ENCODE data around the gene ZNF430.
"Not testable (repeated sequence)": the region's sequence is repeated elsewhere in the genome, so short reads cannot be mapped to it uniquely, and the experiment has no call there.

The ZNF430 gene

GRCh38 chr19:21020298-21021227, at the start of gene ZNF430:
TSS of gene ZNF430 (plus strand) at chr19:21020657. CDS start at chr19:21020801, 144 bp downstream.
- peak within 1 kb of the TSS; percentile 85 for H3K9ac ChIP-seq (ENCODE audit: low read length)
- no peaks in the 10 kb centered on the region for H3K9me3 ChIP-seq (ENCODE audit: low read length)
- H2AFZ ChIP-seq (ENCODE audit: low read length): no peak within 1 kb of the TSS
- no peaks in the 10 kb centered on the region for H3K9me2 ChIP-seq (ENCODE audit: low read depth, low read length)
- peak within 1 kb of the TSS; percentile 100 for H3K4me2 ChIP-seq (ENCODE audit: low read length)
- no peaks in the 10 kb centered on the region for H4K20me1 ChIP-seq (ENCODE audit: insufficient read depth, low read length)
- peaks cover 31% of the 10 kb centered on the region for H3K36me3 ChIP-seq (ENCODE audit: insufficient read depth, low read length)
- peak within 1 kb of the TSS; percentile 91 for H3K4me3 ChIP-seq (ENCODE audit: low read depth, low read length, poor library complexity, severe bottlenecking)
- H3K4me1 ChIP-seq (ENCODE audit: insufficient read depth, low read length, severe bottlenecking): peaks cover 19% of the 10 kb centered on the region
- TF ChIP-seq, protein P1, sequence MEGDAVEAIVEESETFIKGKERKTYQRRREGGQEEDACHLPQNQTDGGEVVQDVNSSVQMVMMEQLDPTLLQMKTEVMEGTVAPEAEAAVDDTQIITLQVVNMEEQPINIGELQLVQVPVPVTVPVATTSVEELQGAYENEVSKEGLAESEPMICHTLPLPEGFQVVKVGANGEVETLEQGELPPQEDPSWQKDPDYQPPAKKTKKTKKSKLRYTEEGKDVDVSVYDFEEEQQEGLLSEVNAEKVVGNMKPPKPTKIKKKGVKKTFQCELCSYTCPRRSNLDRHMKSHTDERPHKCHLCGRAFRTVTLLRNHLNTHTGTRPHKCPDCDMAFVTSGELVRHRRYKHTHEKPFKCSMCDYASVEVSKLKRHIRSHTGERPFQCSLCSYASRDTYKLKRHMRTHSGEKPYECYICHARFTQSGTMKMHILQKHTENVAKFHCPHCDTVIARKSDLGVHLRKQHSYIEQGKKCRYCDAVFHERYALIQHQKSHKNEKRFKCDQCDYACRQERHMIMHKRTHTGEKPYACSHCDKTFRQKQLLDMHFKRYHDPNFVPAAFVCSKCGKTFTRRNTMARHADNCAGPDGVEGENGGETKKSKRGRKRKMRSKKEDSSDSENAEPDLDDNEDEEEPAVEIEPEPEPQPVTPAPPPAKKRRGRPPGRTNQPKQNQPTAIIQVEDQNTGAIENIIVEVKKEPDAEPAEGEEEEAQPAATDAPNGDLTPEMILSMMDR (IDR thresholded peaks at IDR 0.05; ENCODE audit: low read length): no peak
- no peak for TF ChIP-seq EZH2 (IDR thresholded peaks at IDR 0.05; ENCODE audit: borderline replicate concordance, low read length)
- H3F3A ChIP-seq (ENCODE audit: insufficient read depth, low read length): no peaks in the 10 kb centered on the region
- peaks cover 45% of the 10 kb centered on the region for H3K79me2 ChIP-seq (ENCODE audit: insufficient read depth, low read length)
- H3K27ac ChIP-seq (ENCODE audit: low read depth, low read length, poor library complexity, severe bottlenecking): peak within 1 kb of the TSS; percentile 66
- no peaks in the 10 kb centered on the region for H3K27me3 ChIP-seq (ENCODE audit: insufficient read depth, low read length)

DNA sequence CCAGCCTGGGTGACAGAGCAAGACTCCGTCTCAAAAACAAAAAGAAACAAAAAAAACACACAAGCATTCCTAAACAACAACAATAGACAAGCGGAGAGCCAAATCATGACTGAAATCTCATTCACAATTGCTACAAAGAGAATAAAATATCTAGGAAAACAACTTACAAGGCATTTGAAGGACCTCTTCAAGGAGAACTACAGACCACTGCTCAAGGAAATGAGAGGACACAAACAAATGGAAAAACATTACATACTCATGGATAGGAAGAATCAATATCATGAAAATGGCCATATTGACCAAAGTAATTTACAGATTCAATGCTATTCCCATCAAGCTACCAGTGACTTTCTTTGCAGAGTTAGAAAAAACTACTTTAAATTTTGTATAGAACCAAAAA, 27.7 kb upstream of the ZNF430 start:
- H2AFZ ChIP-seq (ENCODE audit: low read length); H3K36me3 ChIP-seq (ENCODE audit: insufficient read depth, low read length); H3K27ac ChIP-seq (ENCODE audit: low read depth, low read length, poor library complexity, severe bottlenecking); H3K4me1 ChIP-seq (ENCODE audit: insufficient read depth, low read length, severe bottlenecking); H3K9me3 ChIP-seq (ENCODE audit: low read length); H3F3A ChIP-seq (ENCODE audit: insufficient read depth, low read length); H3K79me2 ChIP-seq (ENCODE audit: insufficient read depth, low read length); H3K27me3 ChIP-seq (ENCODE audit: insufficient read depth, low read length); H4K20me1 ChIP-seq (ENCODE audit: insufficient read depth, low read length); H3K4me3 ChIP-seq (ENCODE audit: low read depth, low read length, poor library complexity, severe bottlenecking); H3K9me2 ChIP-seq (ENCODE audit: low read depth, low read length); H3K9ac ChIP-seq (ENCODE audit: low read length); H3K4me2 ChIP-seq (ENCODE audit: low read length): not testable (repeated sequence)

- H3K79me2 ChIP-seq (ENCODE audit: insufficient read depth, low read length): no peaks in the 10 kb centered on the region
- H3K4me2 ChIP-seq (ENCODE audit: low read length): peak overlapping the region; percentile 79
- peak overlapping the region; percentile 76 for H3K4me3 ChIP-seq (ENCODE audit: low read depth, low read length, poor library complexity, severe bottlenecking)
- peak overlapping the region; percentile 81 for H3K9ac ChIP-seq (ENCODE audit: low read length)
- H4K20me1 ChIP-seq (ENCODE audit: insufficient read depth, low read length): no peaks in the 10 kb centered on the region
- peak overlapping the region; percentile 73 for H3K27ac ChIP-seq (ENCODE audit: low read depth, low read length, poor library complexity, severe bottlenecking)
- H3K27me3 ChIP-seq (ENCODE audit: insufficient read depth, low read length): no peaks in the 10 kb centered on the region
- no peaks in the 10 kb centered on the region for H3K36me3 ChIP-seq (ENCODE audit: insufficient read depth, low read length)
- no peaks in the 10 kb centered on the region for H3K9me3 ChIP-seq (ENCODE audit: low read length)
- TF ChIP-seq EZH2 (IDR thresholded peaks at IDR 0.05; ENCODE audit: borderline replicate concordance, low read length): no peak
- TF ChIP-seq, protein P1 (IDR thresholded peaks at IDR 0.05; ENCODE audit: low read length): no peak
- H3F3A ChIP-seq (ENCODE audit: insufficient read depth, low read length): no peaks in the 10 kb centered on the region
- peak overlapping the region; percentile 89; the same call in 1 of the 2 replicates for H2AFZ ChIP-seq (ENCODE audit: low read length)
- peaks cover 6% of the 10 kb centered on the region for H3K4me1 ChIP-seq (ENCODE audit: insufficient read depth, low read length, severe bottlenecking)
- no peaks in the 10 kb centered on the region for H3K9me2 ChIP-seq (ENCODE audit: low read depth, low read length)
Observed at GRCh38 chr19:20999731-21000352, 20.6 kb upstream of the ZNF430 start.

- H3K27me3 ChIP-seq (ENCODE audit: insufficient read depth, low read length); H3K9me2 ChIP-seq (ENCODE audit: low read depth, low read length); H3F3A ChIP-seq (ENCODE audit: insufficient read depth, low read length); H2AFZ ChIP-seq (ENCODE audit: low read length); H3K9me3 ChIP-seq (ENCODE audit: low read length); H4K20me1 ChIP-seq (ENCODE audit: insufficient read depth, low read length): not testable (repeated sequence)
- Histone ChIP-seq H3K4me3 (ENCODE audit: low read depth, low read length, poor library complexity, severe bottlenecking) (peak overlapping the region; percentile 91), H3K4me2 (ENCODE audit: low read length) (peak overlapping the region; percentile 100), H3K4me1 (ENCODE audit: insufficient read depth, low read length, severe bottlenecking) (peaks cover 19% of the 10 kb centered on the region), H3K27ac (ENCODE audit: low read depth, low read length, poor library complexity, severe bottlenecking) (peak overlapping the region; percentile 66), H3K36me3 (ENCODE audit: insufficient read depth, low read length) (peaks cover 38% of the 10 kb centered on the region), H3K79me2 (ENCODE audit: insufficient read depth, low read length) (peaks cover 48% of the 10 kb centered on the region), H3K9ac (ENCODE audit: low read length) (peak overlapping the region; percentile 85)
Observed at GRCh38 chr19:21021238-21021637, 781 bp downstream of the ZNF430 start.
